Vagina (tissue), 2 donors: ENCODE data around the gene ZFP91.

Experiments
- POLR2A ChIP-seq, 2 donors: fragments of 450-650 bp; IDR thresholded peaks; one replicate each; pipeline ENCODE4 v1.6.1; 2017; ENCODE audit warnings: antibody characterized with exemption in 2 of 2, mild to moderate bottlenecking in 2 of 2, moderate library complexity in 2 of 2
- POLR2AphosphoS5 ChIP-seq, 2 donors: sonication (generic); formaldehyde crosslinking; IDR thresholded peaks; one replicate each; pipeline ENCODE4 v1.9.0; 2017; ENCODE audit warnings: antibody characterized with exemption in 2 of 2, mild to moderate bottlenecking in 2 of 2, low read depth in 1 of 2; ENCODE audit not compliant: insufficient read depth in 1 of 2
- TF ChIP-seq, protein P1 (sequence below), 3 experiments: fragments of 450-650 bp in 2 of 3; fragments of 200-600 bp in 1 of 3; sonication (generic) in 1 of 3; IDR thresholded peaks; one replicate each; pipeline ENCODE4 v1.5.1; 2017 to 2019; ENCODE audit warnings: antibody characterized with exemption in 3 of 3, mild to moderate bottlenecking in 2 of 3, moderate library complexity in 2 of 3

DNA sequence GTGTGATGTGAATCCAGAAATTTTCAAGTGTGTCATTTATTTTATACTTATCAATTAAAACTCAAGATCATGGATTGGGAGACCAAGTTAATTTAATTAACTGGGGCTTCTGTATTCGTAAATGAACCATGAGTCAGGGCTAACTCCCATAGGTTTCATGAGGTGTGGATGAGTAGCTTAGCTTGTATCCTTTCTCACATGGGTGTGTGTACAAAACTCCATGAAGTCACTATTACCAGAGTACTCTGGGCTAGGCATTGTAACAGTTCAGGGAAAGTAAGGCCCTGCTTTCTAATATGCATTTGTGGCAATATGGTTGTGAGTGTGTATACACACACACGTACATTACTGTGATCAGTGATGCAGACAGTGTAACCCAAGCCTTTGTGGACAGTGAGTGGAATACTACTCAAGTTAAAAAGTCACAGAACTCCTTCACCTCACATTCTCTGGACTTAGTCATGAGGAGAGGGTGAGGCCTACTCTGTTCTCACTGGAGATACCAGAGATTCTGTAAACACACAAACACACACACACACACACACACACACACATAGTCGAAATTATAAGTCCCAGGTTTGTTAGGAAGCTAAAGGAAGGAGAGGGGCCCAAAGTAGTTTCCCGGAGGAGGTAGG lies 47.1 kb downstream of the ZFP91 start:
- TF ChIP-seq, protein P1, sequence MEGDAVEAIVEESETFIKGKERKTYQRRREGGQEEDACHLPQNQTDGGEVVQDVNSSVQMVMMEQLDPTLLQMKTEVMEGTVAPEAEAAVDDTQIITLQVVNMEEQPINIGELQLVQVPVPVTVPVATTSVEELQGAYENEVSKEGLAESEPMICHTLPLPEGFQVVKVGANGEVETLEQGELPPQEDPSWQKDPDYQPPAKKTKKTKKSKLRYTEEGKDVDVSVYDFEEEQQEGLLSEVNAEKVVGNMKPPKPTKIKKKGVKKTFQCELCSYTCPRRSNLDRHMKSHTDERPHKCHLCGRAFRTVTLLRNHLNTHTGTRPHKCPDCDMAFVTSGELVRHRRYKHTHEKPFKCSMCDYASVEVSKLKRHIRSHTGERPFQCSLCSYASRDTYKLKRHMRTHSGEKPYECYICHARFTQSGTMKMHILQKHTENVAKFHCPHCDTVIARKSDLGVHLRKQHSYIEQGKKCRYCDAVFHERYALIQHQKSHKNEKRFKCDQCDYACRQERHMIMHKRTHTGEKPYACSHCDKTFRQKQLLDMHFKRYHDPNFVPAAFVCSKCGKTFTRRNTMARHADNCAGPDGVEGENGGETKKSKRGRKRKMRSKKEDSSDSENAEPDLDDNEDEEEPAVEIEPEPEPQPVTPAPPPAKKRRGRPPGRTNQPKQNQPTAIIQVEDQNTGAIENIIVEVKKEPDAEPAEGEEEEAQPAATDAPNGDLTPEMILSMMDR (IDR thresholded peaks at IDR 0.05): no peak
- TF ChIP-seq POLR2A (IDR thresholded peaks at IDR 0.05) (no peak), POLR2AphosphoS5 (IDR thresholded peaks at IDR 0.05; ENCODE audit: insufficient read depth in 1 of 2, low read depth in 1 of 2) (no peak)
